Muscle layer of duodenum (tissue), 2 donors: Measurements from ENCODE around the gene DYNC2H1.

ENCODE experiments used
- H3K27ac ChIP-seq: one replicate; pipeline ENCODE4 v1.7.0; 2013; ENCODE audit warnings: mild to moderate bottlenecking, low read length
- H3K27me3 ChIP-seq: one replicate; pipeline ENCODE4 v1.7.0; 2013; ENCODE audit warnings: low read depth, mild to moderate bottlenecking, control low read depth, low read length
- H3K36me3 ChIP-seq, 2 donors: one replicate each; pipeline ENCODE4 v1.7.0; 2013; ENCODE audit warnings: low read length in 2 of 2, control low read depth in 1 of 2, mild to moderate bottlenecking in 1 of 2; ENCODE audit not compliant: insufficient read depth in 2 of 2, control insufficient read depth in 1 of 2
- H3K4me1 ChIP-seq, 2 donors: one replicate each; pipeline ENCODE4 v1.7.0; 2013; ENCODE audit warnings: low read length in 2 of 2, mild to moderate bottlenecking in 2 of 2, control low read depth in 1 of 2, moderate library complexity in 1 of 2; ENCODE audit not compliant: insufficient read depth in 2 of 2, control insufficient read depth in 1 of 2
- H3K4me3 ChIP-seq, 2 donors: one replicate each; pipeline ENCODE4 v1.7.0; 2013; ENCODE audit warnings: low read length in 2 of 2, low read depth in 1 of 2, mild to moderate bottlenecking in 1 of 2
- H3K9me3 ChIP-seq, 2 donors: one replicate each; pipeline ENCODE4 v1.7.0; 2013; ENCODE audit warnings: low read length in 2 of 2, control low read depth in 1 of 2, mild to moderate bottlenecking in 1 of 2; ENCODE audit not compliant: control insufficient read depth in 1 of 2
- donor health status: healthy.

Gene DYNC2H1

GRCh38 chr11:103338621-103339484 is 229.6 kb downstream of the DYNC2H1 start:
- H3K27me3 ChIP-seq: no peaks in the 10 kb centered on the region
- no peaks in the 10 kb centered on the region for H3K4me1 ChIP-seq
- H3K9me3 ChIP-seq: no peaks in the 10 kb centered on the region
- no peak overlapping the region for H3K27ac ChIP-seq
- no peak overlapping the region for H3K4me3 ChIP-seq
- H3K36me3 ChIP-seq: no peaks in the 10 kb centered on the region

DNA sequence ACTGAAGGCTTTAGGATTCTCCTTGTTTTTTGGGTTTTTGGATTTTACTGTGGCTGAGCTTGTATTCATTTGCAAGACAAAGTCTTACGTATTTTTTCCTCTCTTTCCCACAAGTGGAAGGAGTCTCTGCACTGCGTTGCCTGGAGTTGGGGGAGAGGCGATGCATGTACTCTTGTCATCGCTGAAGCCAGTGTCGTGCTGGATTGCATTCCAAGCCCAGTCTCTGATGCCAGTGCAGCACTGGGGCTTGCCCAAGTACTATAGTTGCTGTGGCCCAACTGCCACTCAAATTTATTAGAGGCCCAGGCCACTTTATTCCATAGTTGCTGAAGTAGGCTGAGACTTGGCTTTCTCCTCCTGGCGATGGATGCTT is 230.2 kb downstream of the DYNC2H1 start:
- H3K27ac ChIP-seq: no peak overlapping the region
- H3K4me1 ChIP-seq: no peaks in the 10 kb centered on the region
- no peaks in the 10 kb centered on the region for H3K27me3 ChIP-seq
- H3K9me3 ChIP-seq: no peaks in the 10 kb centered on the region
- H3K4me3 ChIP-seq: no peak overlapping the region
- H3K36me3 ChIP-seq: no peaks in the 10 kb centered on the region

GRCh38 chr11:103340956-103341355 is 231.7 kb downstream of the DYNC2H1 start:
- no peaks in the 10 kb centered on the region for H3K4me1 ChIP-seq
- H3K36me3 ChIP-seq: no peaks in the 10 kb centered on the region
- no peaks in the 10 kb centered on the region for H3K9me3 ChIP-seq
- H3K27ac ChIP-seq: no peak overlapping the region
- no peaks in the 10 kb centered on the region for H3K27me3 ChIP-seq
- no peak overlapping the region for H3K4me3 ChIP-seq

DNA sequence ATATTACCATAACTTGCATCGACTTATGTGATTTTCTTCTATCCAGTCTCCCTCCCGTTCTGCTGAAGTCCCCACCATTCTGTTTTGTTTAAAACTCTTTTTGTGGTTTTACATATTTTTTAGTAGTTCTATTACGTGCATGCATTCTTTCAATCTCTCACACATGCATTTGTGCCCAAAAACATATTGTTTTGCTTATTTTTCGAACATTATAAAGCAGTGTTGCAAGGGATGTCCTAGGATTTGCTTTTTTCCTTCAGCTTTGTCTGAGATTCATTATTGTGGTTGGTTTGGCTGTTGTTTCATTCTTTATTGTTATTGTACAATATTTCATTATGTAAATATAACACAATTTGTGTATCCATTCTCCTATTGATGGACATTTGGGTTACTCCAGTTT is 235.7 kb downstream of the DYNC2H1 start:
- Histone ChIP-seq H3K27ac (no peak overlapping the region), H3K36me3 (no peaks in the 10 kb centered on the region), H3K4me3 (no peak overlapping the region), H3K9me3 (no peaks in the 10 kb centered on the region), H3K4me1 (no peaks in the 10 kb centered on the region), H3K27me3 (no peaks in the 10 kb centered on the region)

DNA sequence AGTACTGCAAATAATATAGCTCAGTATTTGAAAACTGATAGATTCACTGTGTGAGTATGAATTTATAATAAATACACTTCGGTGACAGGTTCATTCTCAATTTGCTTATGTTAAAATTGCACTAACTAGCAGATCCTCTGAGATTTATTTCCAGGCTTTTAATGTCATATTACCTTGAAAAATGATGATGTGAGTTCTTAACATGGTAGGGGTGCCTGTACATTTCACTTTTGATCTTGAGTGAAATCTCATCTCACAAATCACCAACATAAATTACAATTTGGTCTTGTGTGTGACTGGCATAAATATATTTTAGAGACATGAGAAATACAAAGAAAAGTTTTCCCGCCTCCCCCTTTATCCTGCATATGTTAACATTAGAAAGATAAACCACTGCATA is 240.4 kb downstream of the DYNC2H1 start:
- no peaks in the 10 kb centered on the region for H3K36me3 ChIP-seq
- no peak overlapping the region for H3K27ac ChIP-seq
- no peaks in the 10 kb centered on the region for H3K27me3 ChIP-seq
- H3K4me3 ChIP-seq: no peak overlapping the region
- H3K9me3 ChIP-seq: no peaks in the 10 kb centered on the region
- H3K4me1 ChIP-seq: no peaks in the 10 kb centered on the region

DNA sequence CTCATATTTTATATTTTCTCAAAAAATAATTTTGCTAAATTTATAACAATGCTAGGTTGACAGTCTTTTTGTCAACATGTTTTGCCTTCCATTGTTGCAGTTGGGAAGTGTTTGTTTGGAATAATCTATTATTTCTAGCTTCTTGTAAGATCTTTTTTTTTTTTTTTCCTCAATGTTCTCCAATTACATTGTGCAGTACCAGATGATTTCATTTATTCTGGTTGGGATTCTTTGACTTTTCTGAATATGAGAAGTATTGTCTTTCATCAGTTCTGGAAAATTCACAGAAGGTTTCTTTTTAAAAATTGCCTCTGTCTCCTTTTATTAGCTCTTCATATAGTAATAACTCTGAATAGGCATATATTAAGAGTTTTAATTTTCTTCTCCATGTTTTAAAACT is 245.4 kb downstream of the DYNC2H1 start:
- H3K36me3 ChIP-seq: no peaks in the 10 kb centered on the region
- no peak overlapping the region for H3K4me3 ChIP-seq
- no peaks in the 10 kb centered on the region for H3K4me1 ChIP-seq

GRCh38 chr11:103358251-103358650 is 249.0 kb downstream of the DYNC2H1 start:
- H3K4me3 ChIP-seq: no peak overlapping the region
- H3K4me1 ChIP-seq: no peaks in the 10 kb centered on the region
- H3K9me3 ChIP-seq: no peaks in the 10 kb centered on the region
- H3K27ac ChIP-seq: no peak overlapping the region
- no peaks in the 10 kb centered on the region for H3K27me3 ChIP-seq
- no peaks in the 10 kb centered on the region for H3K36me3 ChIP-seq

More for the DNA sequence above, 245.4 kb downstream of the DYNC2H1 start:
- no peaks in the 10 kb centered on the region for H3K27me3 ChIP-seq
- no peak overlapping the region for H3K27ac ChIP-seq
- no peaks in the 10 kb centered on the region for H3K9me3 ChIP-seq

DNA sequence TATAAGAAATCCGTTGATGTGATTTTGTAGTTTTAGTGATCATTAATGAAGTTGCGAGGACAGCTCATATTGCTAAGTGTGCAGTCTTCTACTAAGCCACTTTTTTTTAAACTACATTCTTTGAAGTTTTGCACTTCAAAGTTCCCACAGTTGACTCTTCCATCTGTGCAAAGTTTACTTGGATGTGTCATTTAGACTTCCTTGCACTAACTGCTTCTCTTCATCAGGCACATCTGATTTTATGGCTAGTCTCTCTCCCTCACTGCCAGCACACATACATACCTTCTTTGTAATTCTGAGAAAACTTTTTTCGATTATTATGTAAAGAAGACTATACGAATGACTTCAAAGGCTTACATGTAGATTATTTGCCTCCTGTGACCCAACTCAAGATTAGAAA is 250.0 kb downstream of the DYNC2H1 start:
- Histone ChIP-seq H3K4me3 (no peak overlapping the region), H3K36me3 (no peaks in the 10 kb centered on the region), H3K27me3 (no peaks in the 10 kb centered on the region), H3K4me1 (no peaks in the 10 kb centered on the region), H3K27ac (no peak overlapping the region), H3K9me3 (no peaks in the 10 kb centered on the region)

GRCh38 chr11:103364687-103365086 is 255.5 kb downstream of the DYNC2H1 start:
- Histone ChIP-seq H3K27ac (no peak overlapping the region), H3K9me3 (no peaks in the 10 kb centered on the region), H3K4me1 (no peaks in the 10 kb centered on the region), H3K27me3 (no peaks in the 10 kb centered on the region), H3K4me3 (no peak overlapping the region), H3K36me3 (peaks cover 0 to 9% of the 10 kb centered on the region in 2 donors)

- Histone ChIP-seq H3K27ac (no peak overlapping the region), H3K4me1 (no peaks in the 10 kb centered on the region)
Observed at GRCh38 chr11:103367650-103368049, 258.4 kb downstream of the DYNC2H1 start.

GRCh38 chr11:103368145-103368544 is 258.9 kb downstream of the DYNC2H1 start:
- H3K27me3 ChIP-seq: no peaks in the 10 kb centered on the region
- no peak overlapping the region for H3K4me3 ChIP-seq

More at GRCh38 chr11:103367650-103368049, 258.4 kb downstream of the DYNC2H1 start:
- Histone ChIP-seq H3K27me3 (no peaks in the 10 kb centered on the region), H3K36me3 (peaks cover 0 to 20% of the 10 kb centered on the region in 2 donors), H3K9me3 (no peaks in the 10 kb centered on the region), H3K4me3 (no peak overlapping the region)

GRCh38 chr11:103370076-103370475 is 260.9 kb downstream of the DYNC2H1 start:
- Histone ChIP-seq H3K9me3 (peaks cover 0 to 14% of the 10 kb centered on the region in 2 donors), H3K27me3 (no peaks in the 10 kb centered on the region)

More at GRCh38 chr11:103368145-103368544, 258.9 kb downstream of the DYNC2H1 start:
- Histone ChIP-seq H3K27ac (no peak overlapping the region), H3K4me1 (no peaks in the 10 kb centered on the region), H3K9me3 (peaks cover 0 to 3% of the 10 kb centered on the region in 2 donors), H3K36me3 (peaks cover 0 to 20% of the 10 kb centered on the region in 2 donors)

More at GRCh38 chr11:103370076-103370475, 260.9 kb downstream of the DYNC2H1 start:
- H3K4me3 ChIP-seq: no peak overlapping the region
- peaks cover 0 to 20% of the 10 kb centered on the region in 2 donors for H3K36me3 ChIP-seq
- H3K27ac ChIP-seq: no peak overlapping the region
- H3K4me1 ChIP-seq: no peaks in the 10 kb centered on the region
